GM12874 (cell line): Measurements from ENCODE around the gene LCE1E.

Experiments
- TF ChIP-seq, protein P1 (sequence below): IDR thresholded peaks from 2 replicates; pipeline ENCODE4 v1.5.1; 2011; ENCODE audit warnings: low read depth, mild to moderate bottlenecking, control low read depth, low read length, moderate library complexity; ENCODE audit not compliant: insufficient read depth

LCE1E gene

GRCh38 chr1:152747831-152748230 lies 38.2 kb upstream of the LCE1E start:
- TF ChIP-seq, protein P1, sequence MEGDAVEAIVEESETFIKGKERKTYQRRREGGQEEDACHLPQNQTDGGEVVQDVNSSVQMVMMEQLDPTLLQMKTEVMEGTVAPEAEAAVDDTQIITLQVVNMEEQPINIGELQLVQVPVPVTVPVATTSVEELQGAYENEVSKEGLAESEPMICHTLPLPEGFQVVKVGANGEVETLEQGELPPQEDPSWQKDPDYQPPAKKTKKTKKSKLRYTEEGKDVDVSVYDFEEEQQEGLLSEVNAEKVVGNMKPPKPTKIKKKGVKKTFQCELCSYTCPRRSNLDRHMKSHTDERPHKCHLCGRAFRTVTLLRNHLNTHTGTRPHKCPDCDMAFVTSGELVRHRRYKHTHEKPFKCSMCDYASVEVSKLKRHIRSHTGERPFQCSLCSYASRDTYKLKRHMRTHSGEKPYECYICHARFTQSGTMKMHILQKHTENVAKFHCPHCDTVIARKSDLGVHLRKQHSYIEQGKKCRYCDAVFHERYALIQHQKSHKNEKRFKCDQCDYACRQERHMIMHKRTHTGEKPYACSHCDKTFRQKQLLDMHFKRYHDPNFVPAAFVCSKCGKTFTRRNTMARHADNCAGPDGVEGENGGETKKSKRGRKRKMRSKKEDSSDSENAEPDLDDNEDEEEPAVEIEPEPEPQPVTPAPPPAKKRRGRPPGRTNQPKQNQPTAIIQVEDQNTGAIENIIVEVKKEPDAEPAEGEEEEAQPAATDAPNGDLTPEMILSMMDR: no peak

DNA sequence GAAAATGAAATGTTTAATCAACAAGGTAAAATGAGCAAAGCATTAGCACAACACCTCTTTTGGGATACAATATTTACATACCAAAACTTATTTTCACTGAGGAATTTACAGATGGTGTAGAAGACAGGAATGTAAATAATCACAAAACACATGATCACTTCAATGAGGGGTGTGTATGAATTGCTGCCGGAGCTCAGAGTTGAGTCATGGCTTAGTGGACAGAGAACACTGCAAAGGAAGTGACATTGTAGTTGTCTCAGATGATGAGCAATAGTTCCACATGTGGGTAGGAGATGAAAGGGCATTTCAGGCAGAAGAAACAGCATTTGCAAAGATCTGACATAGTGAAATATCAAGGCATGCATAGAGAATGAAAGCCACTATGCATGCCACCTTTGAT lies 33.8 kb upstream of the LCE1E start:
- TF ChIP-seq, protein P1: no peak

DNA sequence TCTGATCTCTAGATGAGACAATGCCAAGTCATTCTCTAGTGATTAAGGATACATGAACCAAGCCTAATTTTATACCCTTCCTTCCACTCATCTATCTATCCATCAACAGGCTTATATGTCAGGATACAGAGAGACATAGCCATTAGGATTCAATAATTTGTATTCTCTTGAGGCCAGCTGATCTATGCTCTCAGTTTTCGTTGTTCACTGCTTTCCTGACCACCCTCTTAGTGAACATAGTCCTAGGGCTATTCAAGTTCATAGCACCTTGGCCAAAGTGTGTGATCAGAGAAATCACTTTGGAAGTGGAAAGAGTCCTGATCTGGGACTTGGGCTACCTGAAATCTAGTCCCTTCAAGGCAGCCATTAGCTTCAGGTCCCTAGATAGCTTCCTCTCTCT lies 32.5 kb upstream of the LCE1E start:
- TF ChIP-seq, protein P1: no peak

DNA sequence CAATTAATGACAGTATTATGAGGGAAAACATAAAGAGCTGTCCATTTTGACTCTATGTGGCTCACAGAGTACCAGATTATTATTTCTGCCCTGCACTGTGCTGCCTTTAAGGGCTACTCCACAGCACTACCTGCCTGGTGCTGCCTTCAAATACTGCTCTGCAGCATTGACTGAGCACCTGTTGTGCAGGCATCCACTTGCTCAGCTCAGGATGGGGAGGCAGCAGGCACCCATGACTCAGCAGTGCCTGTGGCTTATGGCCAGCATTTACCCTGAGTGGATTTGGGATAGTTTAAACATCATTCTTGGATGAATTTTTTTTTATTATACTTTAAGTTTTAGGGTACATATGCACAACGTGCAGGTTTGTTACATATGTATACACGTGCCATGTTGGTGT lies 29.2 kb upstream of the LCE1E start:
- TF ChIP-seq, protein P1: no peak

GRCh38 chr1:152757747-152758146 lies 28.3 kb upstream of the LCE1E start, which contains the start of gene KPRP:
Gene KPRP (plus strand): TSS chr1:152758025. CDS start chr1:152759589, 1,564 bp downstream.
- TF ChIP-seq, protein P1: no peak

- TF ChIP-seq, protein P1: no peak
Observed at GRCh38 chr1:152758636-152759035, 27.4 kb upstream of the LCE1E start.

- TF ChIP-seq, protein P1: no peak
Observed at GRCh38 chr1:152759453-152760173, 26.4 kb upstream of the LCE1E start.
